Measurements from ENCODE around the gene RTN1. TPM values are rescaled to one million over a fixed set of nuclear protein-coding genes. Genes with fewer than 3 reads are reported as not detected.
A peak's percentile ranks its signal among the peaks of the same experiment; 100 is the strongest.

RTN1 gene
- total RNA-seq, 1 donor from 2014 or later = 3.7 TPM

GRCh38 chr14:59811815-59812214, 58.8 kb downstream of the RTN1 start:
- DNase-seq (ENCODE audit: extremely low read depth, low read depth, low spot score) = no peak

- DNase-seq (ENCODE audit: extremely low read depth, low read depth, low spot score) = no peak
Measured at GRCh38 chr14:59811073-59811472, 59.5 kb downstream of the RTN1 start.

GRCh38 chr14:59803052-59803540, 67.5 kb downstream of the RTN1 start:
- DNase-seq (ENCODE audit: extremely low read depth, low read depth, low spot score) = no peak

- DNase-seq (ENCODE audit: extremely low read depth, low read depth, low spot score) = no peak
Measured at GRCh38 chr14:59788176-59788575, 82.4 kb downstream of the RTN1 start.

GRCh38 chr14:59787045-59787674, 83.4 kb downstream of the RTN1 start:
- DNase-seq (ENCODE audit: extremely low read depth, low read depth, low spot score) = no peak

GRCh38 chr14:59785629-59786028, 84.9 kb downstream of the RTN1 start:
- no peak for DNase-seq (ENCODE audit: extremely low read depth, low read depth, low spot score)

- no peak for DNase-seq (ENCODE audit: extremely low read depth, low read depth, low spot score)
Measured at GRCh38 chr14:59782760-59783159, 87.8 kb downstream of the RTN1 start.

GRCh38 chr14:59777006-59777579, 93.5 kb downstream of the RTN1 start:
- no peak for DNase-seq (ENCODE audit: extremely low read depth, low read depth, low spot score)

- DNase-seq (ENCODE audit: extremely low read depth, low read depth, low spot score) = no peak
Measured at GRCh38 chr14:59776468-59776867, 94.1 kb downstream of the RTN1 start.

GRCh38 chr14:59772233-59772632, 98.3 kb downstream of the RTN1 start:
- peak; percentile 56 for DNase-seq (ENCODE audit: extremely low read depth, low read depth, low spot score)

- DNase-seq (ENCODE audit: extremely low read depth, low read depth, low spot score) = peak; percentile 79
Measured at GRCh38 chr14:59771577-59771976, 99.0 kb downstream of the RTN1 start.

GRCh38 chr14:59769586-59769985, 101.0 kb downstream of the RTN1 start:
- no peak for DNase-seq (ENCODE audit: extremely low read depth, low read depth, low spot score)

- DNase-seq (ENCODE audit: extremely low read depth, low read depth, low spot score) = no peak
Measured at GRCh38 chr14:59768855-59769375, 101.7 kb downstream of the RTN1 start.

- DNase-seq (ENCODE audit: extremely low read depth, low read depth, low spot score) = no peak
Measured at GRCh38 chr14:59761851-59762250, 108.7 kb downstream of the RTN1 start.

GRCh38 chr14:59755409-59756135, 115.0 kb downstream of the RTN1 start:
- no peak for DNase-seq (ENCODE audit: extremely low read depth, low read depth, low spot score)

GRCh38 chr14:59754256-59754655, 116.3 kb downstream of the RTN1 start:
- no peak for DNase-seq (ENCODE audit: extremely low read depth, low read depth, low spot score)

- DNase-seq (ENCODE audit: extremely low read depth, low read depth, low spot score) = no peak
Measured at GRCh38 chr14:59753512-59753911, 117.1 kb downstream of the RTN1 start.

GRCh38 chr14:59751578-59751977, 119.0 kb downstream of the RTN1 start:
- DNase-seq (ENCODE audit: extremely low read depth, low read depth, low spot score) = no peak

GRCh38 chr14:59739794-59740193, 130.8 kb downstream of the RTN1 start:
- no peak for DNase-seq (ENCODE audit: extremely low read depth, low read depth, low spot score)

- DNase-seq (ENCODE audit: extremely low read depth, low read depth, low spot score) = no peak
Measured at GRCh38 chr14:59728304-59728703, 142.3 kb downstream of the RTN1 start.

- no peak for DNase-seq (ENCODE audit: extremely low read depth, low read depth, low spot score)
Measured at GRCh38 chr14:59727073-59727661, 143.4 kb downstream of the RTN1 start.

Data from glomerular endothelial cell (primary cell).